Activated CD4-positive, alpha-beta T cell treated with anti-CD3 and anti-CD28 coated beads for 1 hour (primary cell): ENCODE measurements around the gene NFATC1.

ENCODE experiments used
- DNase-seq: peaks from one replicate; pipeline ENCODE4 v3.0.0-alpha.2; 2020

The NFATC1 gene

DNA sequence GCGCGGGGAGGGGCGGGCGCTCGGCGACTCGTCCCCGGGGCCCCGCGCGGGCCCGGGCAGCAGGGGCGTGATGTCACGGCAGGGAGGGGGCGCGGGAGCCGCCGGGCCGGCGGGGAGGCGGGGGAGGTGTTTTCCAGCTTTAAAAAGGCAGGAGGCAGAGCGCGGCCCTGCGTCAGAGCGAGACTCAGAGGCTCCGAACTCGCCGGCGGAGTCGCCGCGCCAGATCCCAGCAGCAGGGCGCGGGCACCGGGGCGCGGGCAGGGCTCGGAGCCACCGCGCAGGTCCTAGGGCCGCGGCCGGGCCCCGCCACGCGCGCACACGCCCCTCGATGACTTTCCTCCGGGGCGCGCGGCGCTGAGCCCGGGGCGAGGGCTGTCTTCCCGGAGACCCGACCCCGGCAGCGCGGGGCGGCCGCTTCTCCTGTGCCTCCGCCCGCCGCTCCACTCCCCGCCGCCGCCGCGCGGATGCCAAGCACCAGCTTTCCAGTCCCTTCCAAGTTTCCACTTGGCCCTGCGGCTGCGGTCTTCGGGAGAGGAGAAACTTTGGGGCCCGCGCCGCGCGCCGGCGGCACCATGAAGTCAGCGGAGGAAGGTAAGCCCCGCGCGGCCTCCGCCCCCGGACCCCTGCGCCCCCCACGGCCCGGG lies at the start of gene NFATC1:
Gene NFATC1, plus strand, starts transcription at position 170 of the 644 bp plus-strand sequence. Its CDS starts 295 bp downstream, at position 465.
- peak; percentile 78 for DNase-seq

- no peak for DNase-seq
Measured at GRCh38 chr18:79345981-79346380, 49.7 kb upstream of the NFATC1 start.

DNA sequence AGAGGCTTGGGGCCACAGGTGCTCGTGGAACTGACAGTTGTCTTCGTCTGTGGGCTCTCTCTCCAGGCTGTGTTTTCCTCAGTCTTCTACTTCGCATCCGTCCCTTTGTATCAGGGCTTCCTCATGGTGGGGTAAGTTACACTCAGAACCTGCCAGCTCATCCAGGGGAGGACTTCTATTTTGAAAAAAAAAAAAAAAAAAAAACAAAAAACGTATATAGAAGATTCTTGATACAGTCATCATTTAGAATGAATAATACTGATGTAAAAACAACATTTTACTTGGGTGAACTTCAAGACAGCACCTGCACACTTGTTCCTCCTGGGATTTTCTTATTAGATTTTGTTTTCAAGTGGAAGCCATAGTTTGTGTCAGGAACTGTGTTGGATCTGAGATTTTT lies 47.7 kb upstream of the NFATC1 start:
- no peak for DNase-seq

GRCh38 chr18:79352432-79352831 lies 43.3 kb upstream of the NFATC1 start:
- no peak for DNase-seq

DNA sequence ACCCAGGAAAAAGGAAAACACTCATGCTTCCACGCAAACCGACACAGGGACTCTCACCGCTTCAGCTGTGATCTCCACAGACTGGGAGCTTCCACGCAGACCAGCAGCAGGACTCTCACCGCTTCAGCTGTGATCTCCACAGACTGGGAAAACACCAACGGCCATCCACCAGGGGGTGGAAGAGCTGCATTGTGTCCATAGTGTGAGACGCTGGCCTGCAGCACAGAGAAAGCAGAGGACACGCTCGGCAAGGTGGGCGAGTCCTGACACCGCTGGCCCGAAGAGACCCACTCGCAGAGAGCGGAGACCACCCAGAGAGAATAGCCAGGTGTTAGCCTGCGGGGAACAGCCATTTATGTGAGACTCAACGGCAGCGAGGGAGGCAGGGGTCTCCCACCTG lies 42.5 kb upstream of the NFATC1 start:
- no peak for DNase-seq

GRCh38 chr18:79354350-79354749 lies 41.4 kb upstream of the NFATC1 start:
- no peak for DNase-seq

DNA sequence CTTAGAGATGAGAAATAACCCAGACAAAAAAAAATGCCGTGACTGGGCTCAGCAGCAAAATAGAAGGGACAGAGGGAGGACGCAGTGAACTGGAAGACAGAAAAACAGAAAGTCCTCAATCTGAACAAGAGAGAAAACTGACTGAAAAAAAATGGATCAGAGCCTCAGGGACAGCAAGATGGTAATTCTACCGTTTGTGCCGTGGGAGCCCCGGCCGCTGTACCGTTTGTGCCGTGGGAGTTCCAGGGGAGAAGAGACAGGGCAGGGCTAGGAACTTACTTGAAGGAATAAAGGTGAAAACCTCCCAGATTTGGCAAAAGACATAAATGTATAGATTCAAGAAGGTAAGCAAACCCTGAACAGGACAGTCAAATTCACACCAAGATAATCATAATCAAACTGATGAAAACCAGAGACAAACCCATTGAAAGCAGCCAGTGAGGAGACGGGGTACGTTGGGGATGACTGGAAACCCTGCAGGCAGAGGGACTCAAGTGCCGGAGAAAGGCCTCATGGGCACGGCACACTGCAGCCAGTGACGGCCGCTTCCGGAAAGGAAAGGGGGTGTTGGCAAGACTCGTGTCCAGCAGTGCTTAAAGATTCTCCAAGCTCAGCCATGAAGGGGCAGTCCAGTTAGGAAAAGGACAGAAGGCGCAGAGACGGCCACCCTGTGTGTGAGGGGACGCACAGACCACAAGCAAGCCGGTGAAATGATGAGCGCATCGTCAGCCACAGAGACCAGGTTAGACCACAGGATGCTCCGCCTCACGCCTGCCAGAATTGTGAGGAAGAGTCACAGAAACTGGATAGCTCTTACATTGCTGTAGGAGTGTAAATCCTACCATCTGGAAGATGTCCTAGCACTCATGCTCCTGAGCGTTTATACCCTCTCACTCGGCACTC lies 40.0 kb upstream of the NFATC1 start:
- no peak for DNase-seq

GRCh38 chr18:79356435-79356834 lies 39.3 kb upstream of the NFATC1 start:
- DNase-seq, result no peak

GRCh38 chr18:79360933-79361332 lies 34.8 kb upstream of the NFATC1 start:
- no peak for DNase-seq

GRCh38 chr18:79361766-79362522 lies 33.8 kb upstream of the NFATC1 start:
- DNase-seq, result no peak

DNA sequence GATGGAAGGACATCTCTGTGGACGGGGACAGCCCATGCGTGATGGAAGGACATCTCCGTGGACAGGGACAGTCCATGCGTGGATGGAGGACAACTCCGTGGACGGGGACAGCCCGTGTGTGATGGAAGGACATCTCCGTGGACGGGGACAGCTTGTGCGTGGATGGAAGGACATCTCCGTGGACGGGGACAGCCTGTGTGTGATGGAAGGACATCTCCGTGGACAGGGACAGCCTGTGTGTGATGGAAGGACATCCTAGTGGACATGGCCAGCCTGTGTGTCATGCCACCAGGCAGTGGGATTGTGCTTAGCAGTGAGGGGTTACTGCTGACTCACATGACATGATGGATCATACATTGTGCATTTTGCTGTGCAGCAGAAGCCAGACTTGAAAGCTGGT lies 30.0 kb upstream of the NFATC1 start:
- DNase-seq, result no peak

DNA sequence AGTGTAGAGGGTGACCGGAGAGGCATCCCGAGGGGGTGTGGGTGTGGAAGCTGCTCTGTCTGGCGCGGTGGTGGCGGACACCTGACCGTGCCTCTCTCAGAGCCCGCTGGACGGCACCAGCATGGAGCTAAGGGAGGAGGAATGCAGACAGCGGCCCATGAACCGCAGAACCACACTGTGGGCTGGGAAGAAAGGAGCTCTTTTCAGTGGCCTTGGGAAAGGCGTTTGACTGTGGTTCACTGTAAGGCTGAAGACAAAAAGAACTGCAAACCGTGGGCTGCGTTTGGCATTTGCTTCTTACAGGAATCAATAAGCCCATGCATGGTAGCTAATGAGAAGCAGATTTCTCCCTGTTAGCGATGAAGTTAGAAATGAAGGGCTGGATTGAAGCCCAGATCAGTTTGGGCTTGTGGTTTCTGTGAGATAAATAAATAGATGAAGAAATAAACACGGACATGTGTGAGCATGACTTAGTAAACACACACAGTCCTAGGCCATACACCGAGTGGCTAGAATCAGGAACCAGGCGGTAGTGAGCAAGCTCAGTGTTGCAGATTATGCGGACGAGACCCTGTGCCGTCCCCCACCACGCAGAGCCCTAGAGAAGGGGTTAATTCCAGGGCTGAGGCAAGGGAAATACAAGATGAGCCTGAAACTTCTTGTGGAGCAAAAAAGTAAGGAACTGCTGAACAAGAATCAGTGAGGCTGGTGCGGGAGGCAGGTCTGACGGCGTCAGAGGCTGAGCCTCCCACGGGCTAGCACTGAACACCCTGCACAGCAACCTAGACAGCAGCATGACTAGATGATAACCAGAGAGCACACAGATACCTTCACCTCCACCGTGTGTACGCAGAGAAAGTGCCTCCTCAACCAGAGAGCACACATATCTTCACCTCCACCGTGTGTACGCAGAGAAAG lies 29.3 kb upstream of the NFATC1 start:
- no peak for DNase-seq

DNA sequence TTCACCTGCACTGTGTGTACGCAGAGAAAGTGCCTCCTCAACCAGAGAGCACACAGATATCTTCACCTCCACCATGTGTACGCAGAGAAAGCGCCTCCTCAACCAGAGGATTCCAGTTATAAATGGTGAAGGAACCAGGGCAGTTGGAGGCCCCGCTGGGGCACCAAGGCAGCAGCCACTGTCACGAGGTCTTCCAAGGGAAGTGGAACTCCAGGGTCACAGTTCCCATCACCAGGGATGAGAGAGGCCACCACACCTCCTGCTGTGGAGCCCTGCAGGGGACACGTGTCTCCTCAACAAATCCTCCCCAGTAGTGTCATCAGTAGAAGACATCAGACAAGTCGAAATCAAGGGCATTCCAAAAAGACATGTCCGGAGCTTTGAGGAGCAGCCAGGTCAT lies 28.2 kb upstream of the NFATC1 start:
- DNase-seq, result no peak

DNA sequence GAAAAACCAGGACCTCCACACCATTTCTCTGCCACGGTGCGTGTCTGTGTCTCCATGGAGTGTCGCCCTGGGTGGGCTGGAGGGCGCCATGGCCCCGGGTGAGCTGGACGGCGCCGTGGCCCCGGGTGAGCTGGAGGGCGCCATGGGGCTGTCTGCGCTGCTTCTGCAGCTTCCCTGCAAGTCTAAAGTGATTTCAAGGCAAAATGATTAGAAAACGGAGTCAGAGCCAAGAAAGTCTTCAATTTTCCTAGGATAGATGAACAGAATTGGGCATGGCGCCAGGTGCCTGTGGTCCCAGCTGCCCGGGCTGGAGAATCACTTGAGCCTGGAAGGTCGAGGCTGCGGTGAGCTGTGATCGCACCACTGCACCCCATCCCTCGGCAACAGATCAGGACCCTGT lies 27.7 kb upstream of the NFATC1 start:
- DNase-seq, result no peak

GRCh38 chr18:79368681-79369080 lies 27.0 kb upstream of the NFATC1 start:
- no peak for DNase-seq

DNA sequence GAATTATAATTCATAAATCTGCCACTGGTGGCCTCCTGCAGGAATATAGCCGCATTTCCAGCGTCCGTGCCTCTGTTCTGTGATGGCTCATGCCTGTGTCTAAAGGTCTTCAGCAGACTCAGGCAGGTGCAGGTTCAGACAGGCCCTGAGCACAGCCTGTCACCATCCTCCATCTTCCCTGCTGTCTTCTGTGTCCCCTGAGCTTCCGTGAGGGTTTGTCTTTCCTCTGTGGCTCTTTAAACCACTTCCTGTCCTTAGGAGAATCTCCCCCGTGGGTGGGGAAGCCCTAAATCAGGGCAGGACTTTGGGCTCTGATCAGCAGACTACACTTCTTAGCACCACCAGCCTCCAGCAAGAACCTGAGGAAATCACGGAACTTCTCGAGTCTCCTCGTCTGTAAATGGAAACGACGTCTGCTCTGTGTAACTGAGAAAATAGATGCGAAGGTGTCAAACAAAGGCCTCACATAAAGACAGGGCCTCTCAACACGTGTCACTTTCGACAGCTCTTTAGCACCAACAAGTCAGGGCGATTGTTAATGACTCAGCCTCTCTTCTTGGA lies 24.1 kb upstream of the NFATC1 start:
- no peak for DNase-seq

DNA sequence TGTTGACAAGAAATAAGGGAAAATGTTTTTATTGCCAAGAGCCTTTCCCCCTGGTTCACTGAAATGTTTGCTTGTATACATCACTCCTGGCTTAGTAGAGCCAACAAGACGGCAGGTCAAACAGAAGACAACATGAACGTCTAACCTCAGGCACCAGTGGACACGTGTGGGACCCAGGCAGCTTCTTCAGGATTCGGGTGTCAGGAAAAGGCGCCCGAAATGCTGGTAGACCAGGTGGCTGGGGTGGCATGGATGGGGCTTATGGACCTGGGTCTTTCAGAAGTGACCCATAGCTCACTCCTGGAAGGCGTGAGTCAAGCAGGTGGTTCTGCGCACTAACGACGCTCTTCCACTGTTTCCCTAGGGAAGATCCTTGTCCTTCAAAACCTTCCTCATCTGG lies 23.3 kb upstream of the NFATC1 start:
- no peak for DNase-seq

DNA sequence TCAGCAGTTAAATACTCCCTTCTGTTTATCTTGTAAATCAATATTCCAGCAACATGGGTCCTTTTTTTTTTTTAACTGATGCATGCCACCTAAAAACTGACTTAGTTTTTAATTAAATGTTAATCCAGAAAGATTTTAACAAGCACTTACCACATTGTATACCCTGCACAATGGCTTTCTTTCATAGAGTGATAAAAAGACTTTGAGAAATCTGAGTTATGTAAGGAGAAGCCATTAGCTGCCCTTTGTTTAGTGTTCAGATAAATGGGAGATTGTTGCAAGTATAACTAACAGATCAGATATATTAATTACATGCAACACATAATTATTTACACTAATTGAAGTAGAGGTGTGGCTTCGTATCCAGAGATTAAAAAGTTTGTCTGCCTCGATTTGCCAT lies 22.7 kb upstream of the NFATC1 start:
- no peak for DNase-seq

DNA sequence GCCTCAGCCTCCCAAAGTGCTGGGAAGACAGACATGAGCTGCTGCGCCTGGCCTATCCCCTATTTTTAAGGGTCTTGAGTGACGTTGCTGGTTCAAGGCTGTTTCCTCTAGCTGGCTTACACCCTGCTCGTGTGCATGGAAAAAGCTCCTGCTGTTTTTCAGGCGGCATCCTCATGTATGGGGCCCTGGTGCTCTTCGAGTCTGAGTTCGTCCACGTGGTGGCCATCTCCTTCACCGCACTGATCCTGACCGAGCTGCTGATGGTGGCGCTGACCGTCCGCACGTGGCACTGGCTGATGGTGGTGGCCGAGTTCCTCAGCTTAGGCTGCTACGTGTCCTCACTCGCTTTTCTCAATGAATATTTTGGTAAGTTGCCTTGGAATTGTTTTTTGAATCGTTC lies 22.0 kb upstream of the NFATC1 start:
- DNase-seq, result no peak

DNA sequence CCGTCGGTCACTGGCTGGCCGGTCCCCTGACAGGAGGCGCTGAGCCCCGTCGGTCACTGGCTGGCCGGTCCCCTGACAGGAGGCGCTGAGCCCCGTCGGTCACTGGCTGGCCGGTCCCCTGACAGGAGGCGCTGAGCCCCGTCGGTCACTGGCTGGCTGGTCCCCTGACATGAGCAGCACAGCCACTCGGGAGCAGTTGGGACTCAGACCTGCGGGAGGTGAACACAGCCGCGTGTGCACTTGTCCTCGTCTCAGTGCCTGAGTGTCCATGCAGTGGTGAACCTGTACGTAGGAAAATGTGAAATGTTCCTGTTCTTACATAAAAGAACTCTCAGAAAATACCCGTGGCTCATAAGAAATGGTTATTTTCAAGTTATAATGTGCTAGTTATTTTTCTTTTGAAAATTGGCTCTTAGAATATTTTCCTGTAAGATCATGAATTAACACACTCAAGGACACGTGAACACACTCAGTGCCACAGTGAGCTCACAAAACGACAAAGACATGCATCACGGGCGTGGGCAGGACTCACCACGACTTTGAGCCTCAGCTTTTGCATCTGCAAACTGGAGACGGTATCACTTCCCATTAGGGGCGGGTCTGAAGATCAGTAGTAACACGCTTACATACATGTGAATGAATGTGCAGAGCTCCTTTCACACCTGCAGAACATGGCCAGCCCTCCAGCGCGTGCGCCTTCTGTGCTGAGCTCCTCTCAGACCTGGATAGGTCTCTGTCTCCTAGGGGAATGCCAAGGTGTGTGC lies 21.1 kb upstream of the NFATC1 start:
- DNase-seq, result no peak

- no peak for DNase-seq
Measured at GRCh38 chr18:79375441-79376154, 20.1 kb upstream of the NFATC1 start.
